OCI-LY3 (cell line): ENCODE data around the gene BMP8B.
"Not testable (repeated sequence)": the region's sequence is repeated elsewhere in the genome, so short reads cannot be mapped to it uniquely, and the experiment has no call there.

Experiments used
- CTCF ChIP-seq: fragments of 200-600, 300-600 bp; sonication (generic); IDR thresholded peaks from 2 replicates; pipeline ENCODE4 v1.5.1; 2014; ENCODE audit warnings: antibody characterized with exemption, low read length, low read depth
- EZH2phosphoT487 ChIP-seq: fragments of 200-600 bp; shearing (Covaris generic); IDR thresholded peaks from 2 replicates; pipeline ENCODE4 v1.6.1; 2018; ENCODE audit warnings: antibody characterized with exemption, mixed run types, low read depth

GRCh38 chr1:39828255-39828654 is 39.6 kb upstream of the BMP8B start:
- TF ChIP-seq CTCF, EZH2phosphoT487: not testable (repeated sequence)
